ENCODE data around the gene MGAT4B. TPM values are rescaled to one million over a fixed set of nuclear protein-coding genes. Genes with fewer than 3 reads are reported as not detected.
A peak's percentile ranks its signal among the peaks of the same experiment; 100 is the strongest.

MGAT4B gene
- total RNA-seq, 1 experiment from 2014 or later, result 151 TPM

DNA sequence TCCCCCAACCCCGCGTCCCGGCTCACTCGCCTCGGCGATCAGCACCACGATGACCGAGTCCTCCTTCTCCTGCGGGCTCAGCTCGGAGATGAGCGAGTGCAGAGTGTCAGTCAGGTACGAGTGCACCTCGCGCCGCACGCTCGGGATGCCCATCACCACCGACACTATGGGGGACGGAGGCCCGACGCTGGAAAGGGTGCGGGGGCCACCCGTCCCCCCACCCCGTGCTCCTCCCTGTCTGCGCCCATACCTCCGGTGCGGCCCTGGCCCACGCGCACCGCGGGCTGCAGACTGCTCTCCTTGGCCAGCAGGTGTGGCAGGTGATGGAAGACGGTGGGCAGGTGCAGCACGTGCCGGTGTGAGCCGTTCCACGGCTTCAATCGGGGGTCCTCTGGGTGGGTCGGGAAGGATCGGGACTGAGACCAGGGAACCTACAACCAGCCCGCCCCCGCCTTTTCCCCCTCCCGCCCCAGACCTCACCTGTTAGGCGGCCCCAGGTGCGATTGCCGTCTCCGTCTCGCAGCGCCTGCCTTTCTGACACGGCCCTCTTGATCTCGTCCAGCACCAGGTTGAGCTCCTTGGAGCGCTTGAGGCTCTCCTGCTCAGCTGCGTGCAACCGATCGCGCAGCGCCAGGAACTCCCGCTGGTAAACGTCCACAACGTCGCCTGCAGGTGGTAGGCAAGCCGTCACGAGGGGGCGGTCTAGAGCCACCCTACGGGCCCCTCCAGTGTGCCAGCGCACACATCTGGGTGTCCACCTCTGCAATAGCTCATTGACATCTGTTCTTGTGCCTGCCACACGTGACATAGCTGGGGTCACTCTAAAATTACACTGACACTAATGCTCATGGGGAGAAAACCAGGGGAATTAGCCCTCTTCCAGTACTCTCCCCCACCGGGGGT is 5.1 kb downstream of the MGAT4B start:
- H3K27me3 Mint-ChIP-seq (ENCODE audit: low read depth), result peaks cover 6% of the 10 kb centered on the region
- DNase-seq (ENCODE audit: low spot score), result peak; percentile 88
- H3K4me1 Mint-ChIP-seq, result peaks cover 37% of the 10 kb centered on the region
- peaks cover 18% of the 10 kb centered on the region for H3K36me3 Mint-ChIP-seq
- H3K9me3 Mint-ChIP-seq, result no peaks in the 10 kb centered on the region
- CTCF ChIA-PET, result interaction anchor here (0.6 to 2.7 kb wide), 44 partner anchors 9 to 465 kb away, joined by 3 to 20 read pairs (median 4); partner anchors contain the start of genes LTC4S, MAML1, MRNIP and RNF130
- H3K27ac Mint-ChIP-seq, result peak overlapping the region; percentile 87
- POLR2A ChIA-PET, result interaction anchor here (0.5 to 1.3 kb wide), 4 partner anchors 15 to 192 kb away, joined by 3 to 9 read pairs (median 4); partner anchors contain the start of gene MAML1
- H3K4me3 Mint-ChIP-seq, result no peak overlapping the region
- ATAC-seq, result peak; percentile 50
- TF ChIP-seq ZNF263 (CRISPR knock-in tag; IDR thresholded peaks at IDR 0.05; ENCODE audit: low read depth) (no peak), NFYB (CRISPR knock-in tag; conservative IDR thresholded peaks at IDR 0.05; ENCODE audit: low read depth) (no peak), ZNF317 (CRISPR knock-in tag; IDR thresholded peaks at IDR 0.05; ENCODE audit: borderline replicate concordance, low read depth) (peak; percentile 91), CREM (CRISPR knock-in tag; IDR thresholded peaks at IDR 0.05) (no peak), TEAD1 (CRISPR knock-in tag; IDR thresholded peaks at IDR 0.05) (no peak), EMX1 (CRISPR knock-in tag; IDR thresholded peaks at IDR 0.05) (no peak), FOXJ3 (CRISPR knock-in tag; IDR thresholded peaks at IDR 0.05; ENCODE audit: borderline replicate concordance) (no peak), JUN (CRISPR knock-in tag; IDR thresholded peaks at IDR 0.05) (no peak)
- TF ChIP-seq, protein P1, sequence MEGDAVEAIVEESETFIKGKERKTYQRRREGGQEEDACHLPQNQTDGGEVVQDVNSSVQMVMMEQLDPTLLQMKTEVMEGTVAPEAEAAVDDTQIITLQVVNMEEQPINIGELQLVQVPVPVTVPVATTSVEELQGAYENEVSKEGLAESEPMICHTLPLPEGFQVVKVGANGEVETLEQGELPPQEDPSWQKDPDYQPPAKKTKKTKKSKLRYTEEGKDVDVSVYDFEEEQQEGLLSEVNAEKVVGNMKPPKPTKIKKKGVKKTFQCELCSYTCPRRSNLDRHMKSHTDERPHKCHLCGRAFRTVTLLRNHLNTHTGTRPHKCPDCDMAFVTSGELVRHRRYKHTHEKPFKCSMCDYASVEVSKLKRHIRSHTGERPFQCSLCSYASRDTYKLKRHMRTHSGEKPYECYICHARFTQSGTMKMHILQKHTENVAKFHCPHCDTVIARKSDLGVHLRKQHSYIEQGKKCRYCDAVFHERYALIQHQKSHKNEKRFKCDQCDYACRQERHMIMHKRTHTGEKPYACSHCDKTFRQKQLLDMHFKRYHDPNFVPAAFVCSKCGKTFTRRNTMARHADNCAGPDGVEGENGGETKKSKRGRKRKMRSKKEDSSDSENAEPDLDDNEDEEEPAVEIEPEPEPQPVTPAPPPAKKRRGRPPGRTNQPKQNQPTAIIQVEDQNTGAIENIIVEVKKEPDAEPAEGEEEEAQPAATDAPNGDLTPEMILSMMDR (IDR thresholded peaks at IDR 0.05), result peak; percentile 34; the same call in 1 of the 2 replicates
- TF ChIP-seq, protein P2, sequence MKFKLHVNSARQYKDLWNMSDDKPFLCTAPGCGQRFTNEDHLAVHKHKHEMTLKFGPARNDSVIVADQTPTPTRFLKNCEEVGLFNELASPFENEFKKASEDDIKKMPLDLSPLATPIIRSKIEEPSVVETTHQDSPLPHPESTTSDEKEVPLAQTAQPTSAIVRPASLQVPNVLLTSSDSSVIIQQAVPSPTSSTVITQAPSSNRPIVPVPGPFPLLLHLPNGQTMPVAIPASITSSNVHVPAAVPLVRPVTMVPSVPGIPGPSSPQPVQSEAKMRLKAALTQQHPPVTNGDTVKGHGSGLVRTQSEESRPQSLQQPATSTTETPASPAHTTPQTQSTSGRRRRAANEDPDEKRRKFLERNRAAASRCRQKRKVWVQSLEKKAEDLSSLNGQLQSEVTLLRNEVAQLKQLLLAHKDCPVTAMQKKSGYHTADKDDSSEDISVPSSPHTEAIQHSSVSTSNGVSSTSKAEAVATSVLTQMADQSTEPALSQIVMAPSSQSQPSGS (CRISPR knock-in tag; IDR thresholded peaks at IDR 0.05; ENCODE audit: borderline replicate concordance, low read depth), result no peak
- TF ChIP-seq, protein P3, sequence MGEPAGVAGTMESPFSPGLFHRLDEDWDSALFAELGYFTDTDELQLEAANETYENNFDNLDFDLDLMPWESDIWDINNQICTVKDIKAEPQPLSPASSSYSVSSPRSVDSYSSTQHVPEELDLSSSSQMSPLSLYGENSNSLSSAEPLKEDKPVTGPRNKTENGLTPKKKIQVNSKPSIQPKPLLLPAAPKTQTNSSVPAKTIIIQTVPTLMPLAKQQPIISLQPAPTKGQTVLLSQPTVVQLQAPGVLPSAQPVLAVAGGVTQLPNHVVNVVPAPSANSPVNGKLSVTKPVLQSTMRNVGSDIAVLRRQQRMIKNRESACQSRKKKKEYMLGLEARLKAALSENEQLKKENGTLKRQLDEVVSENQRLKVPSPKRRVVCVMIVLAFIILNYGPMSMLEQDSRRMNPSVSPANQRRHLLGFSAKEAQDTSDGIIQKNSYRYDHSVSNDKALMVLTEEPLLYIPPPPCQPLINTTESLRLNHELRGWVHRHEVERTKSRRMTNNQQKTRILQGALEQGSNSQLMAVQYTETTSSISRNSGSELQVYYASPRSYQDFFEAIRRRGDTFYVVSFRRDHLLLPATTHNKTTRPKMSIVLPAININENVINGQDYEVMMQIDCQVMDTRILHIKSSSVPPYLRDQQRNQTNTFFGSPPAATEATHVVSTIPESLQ (CRISPR knock-in tag; IDR thresholded peaks at IDR 0.05), result no peak
- TF ChIP-seq, protein P4, sequence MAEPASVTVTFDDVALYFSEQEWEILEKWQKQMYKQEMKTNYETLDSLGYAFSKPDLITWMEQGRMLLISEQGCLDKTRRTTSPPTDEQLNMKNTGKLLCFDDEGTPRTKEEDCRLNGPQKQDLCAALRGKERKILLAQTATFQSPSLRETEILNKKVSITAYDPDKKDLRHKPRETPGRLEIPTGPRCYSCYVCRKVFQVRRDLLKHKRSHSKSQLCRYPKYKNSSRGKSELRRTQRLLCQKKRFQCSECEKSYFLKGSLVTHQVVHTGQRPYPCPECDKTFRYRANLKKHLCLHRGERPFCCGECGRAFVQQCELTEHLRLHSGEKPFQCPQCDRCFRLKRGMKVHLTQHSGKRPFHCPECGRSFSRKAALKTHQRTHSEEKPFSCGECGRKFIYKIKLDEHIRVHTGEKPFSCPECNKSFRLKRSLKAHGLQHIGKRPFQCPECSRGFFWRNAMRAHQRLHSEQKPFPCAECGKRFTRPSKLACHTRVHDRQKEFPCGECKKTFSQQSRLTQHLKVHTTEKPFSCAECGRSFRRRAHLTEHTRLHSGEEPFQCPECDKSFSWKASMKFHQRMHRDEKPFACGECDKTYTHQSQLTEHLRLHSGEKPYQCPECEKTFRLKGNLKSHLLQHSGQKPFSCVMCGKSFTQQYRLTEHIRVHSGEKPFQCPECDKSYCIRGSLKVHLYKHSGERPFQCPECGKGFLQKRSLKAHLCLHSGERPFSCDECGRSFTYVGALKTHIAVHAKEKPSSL (CRISPR knock-in tag; conservative IDR thresholded peaks at IDR 0.05), result no peak
- TF ChIP-seq, protein P5, sequence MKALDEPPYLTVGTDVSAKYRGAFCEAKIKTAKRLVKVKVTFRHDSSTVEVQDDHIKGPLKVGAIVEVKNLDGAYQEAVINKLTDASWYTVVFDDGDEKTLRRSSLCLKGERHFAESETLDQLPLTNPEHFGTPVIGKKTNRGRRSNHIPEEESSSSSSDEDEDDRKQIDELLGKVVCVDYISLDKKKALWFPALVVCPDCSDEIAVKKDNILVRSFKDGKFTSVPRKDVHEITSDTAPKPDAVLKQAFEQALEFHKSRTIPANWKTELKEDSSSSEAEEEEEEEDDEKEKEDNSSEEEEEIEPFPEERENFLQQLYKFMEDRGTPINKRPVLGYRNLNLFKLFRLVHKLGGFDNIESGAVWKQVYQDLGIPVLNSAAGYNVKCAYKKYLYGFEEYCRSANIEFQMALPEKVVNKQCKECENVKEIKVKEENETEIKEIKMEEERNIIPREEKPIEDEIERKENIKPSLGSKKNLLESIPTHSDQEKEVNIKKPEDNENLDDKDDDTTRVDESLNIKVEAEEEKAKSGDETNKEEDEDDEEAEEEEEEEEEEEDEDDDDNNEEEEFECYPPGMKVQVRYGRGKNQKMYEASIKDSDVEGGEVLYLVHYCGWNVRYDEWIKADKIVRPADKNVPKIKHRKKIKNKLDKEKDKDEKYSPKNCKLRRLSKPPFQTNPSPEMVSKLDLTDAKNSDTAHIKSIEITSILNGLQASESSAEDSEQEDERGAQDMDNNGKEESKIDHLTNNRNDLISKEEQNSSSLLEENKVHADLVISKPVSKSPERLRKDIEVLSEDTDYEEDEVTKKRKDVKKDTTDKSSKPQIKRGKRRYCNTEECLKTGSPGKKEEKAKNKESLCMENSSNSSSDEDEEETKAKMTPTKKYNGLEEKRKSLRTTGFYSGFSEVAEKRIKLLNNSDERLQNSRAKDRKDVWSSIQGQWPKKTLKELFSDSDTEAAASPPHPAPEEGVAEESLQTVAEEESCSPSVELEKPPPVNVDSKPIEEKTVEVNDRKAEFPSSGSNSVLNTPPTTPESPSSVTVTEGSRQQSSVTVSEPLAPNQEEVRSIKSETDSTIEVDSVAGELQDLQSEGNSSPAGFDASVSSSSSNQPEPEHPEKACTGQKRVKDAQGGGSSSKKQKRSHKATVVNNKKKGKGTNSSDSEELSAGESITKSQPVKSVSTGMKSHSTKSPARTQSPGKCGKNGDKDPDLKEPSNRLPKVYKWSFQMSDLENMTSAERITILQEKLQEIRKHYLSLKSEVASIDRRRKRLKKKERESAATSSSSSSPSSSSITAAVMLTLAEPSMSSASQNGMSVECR (CRISPR knock-in tag; IDR thresholded peaks at IDR 0.05; ENCODE audit: borderline replicate concordance), result no peak
- TF ChIP-seq, protein P6, sequence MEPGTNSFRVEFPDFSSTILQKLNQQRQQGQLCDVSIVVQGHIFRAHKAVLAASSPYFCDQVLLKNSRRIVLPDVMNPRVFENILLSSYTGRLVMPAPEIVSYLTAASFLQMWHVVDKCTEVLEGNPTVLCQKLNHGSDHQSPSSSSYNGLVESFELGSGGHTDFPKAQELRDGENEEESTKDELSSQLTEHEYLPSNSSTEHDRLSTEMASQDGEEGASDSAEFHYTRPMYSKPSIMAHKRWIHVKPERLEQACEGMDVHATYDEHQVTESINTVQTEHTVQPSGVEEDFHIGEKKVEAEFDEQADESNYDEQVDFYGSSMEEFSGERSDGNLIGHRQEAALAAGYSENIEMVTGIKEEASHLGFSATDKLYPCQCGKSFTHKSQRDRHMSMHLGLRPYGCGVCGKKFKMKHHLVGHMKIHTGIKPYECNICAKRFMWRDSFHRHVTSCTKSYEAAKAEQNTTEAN (CRISPR knock-in tag; IDR thresholded peaks at IDR 0.05), result no peak
- TF ChIP-seq, protein P7, sequence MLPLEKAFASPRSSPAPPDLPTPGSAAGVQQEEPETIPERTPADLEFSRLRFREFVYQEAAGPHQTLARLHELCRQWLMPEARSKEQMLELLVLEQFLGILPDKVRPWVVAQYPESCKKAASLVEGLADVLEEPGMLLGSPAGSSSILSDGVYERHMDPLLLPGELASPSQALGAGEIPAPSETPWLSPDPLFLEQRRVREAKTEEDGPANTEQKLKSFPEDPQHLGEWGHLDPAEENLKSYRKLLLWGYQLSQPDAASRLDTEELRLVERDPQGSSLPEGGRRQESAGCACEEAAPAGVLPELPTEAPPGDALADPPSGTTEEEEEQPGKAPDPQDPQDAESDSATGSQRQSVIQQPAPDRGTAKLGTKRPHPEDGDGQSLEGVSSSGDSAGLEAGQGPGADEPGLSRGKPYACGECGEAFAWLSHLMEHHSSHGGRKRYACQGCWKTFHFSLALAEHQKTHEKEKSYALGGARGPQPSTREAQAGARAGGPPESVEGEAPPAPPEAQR (CRISPR knock-in tag; IDR thresholded peaks at IDR 0.05), result no peak
- TF ChIP-seq, protein P8, sequence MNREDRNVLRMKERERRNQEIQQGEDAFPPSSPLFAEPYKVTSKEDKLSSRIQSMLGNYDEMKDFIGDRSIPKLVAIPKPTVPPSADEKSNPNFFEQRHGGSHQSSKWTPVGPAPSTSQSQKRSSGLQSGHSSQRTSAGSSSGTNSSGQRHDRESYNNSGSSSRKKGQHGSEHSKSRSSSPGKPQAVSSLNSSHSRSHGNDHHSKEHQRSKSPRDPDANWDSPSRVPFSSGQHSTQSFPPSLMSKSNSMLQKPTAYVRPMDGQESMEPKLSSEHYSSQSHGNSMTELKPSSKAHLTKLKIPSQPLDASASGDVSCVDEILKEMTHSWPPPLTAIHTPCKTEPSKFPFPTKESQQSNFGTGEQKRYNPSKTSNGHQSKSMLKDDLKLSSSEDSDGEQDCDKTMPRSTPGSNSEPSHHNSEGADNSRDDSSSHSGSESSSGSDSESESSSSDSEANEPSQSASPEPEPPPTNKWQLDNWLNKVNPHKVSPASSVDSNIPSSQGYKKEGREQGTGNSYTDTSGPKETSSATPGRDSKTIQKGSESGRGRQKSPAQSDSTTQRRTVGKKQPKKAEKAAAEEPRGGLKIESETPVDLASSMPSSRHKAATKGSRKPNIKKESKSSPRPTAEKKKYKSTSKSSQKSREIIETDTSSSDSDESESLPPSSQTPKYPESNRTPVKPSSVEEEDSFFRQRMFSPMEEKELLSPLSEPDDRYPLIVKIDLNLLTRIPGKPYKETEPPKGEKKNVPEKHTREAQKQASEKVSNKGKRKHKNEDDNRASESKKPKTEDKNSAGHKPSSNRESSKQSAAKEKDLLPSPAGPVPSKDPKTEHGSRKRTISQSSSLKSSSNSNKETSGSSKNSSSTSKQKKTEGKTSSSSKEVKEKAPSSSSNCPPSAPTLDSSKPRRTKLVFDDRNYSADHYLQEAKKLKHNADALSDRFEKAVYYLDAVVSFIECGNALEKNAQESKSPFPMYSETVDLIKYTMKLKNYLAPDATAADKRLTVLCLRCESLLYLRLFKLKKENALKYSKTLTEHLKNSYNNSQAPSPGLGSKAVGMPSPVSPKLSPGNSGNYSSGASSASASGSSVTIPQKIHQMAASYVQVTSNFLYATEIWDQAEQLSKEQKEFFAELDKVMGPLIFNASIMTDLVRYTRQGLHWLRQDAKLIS (CRISPR knock-in tag; IDR thresholded peaks at IDR 0.05; ENCODE audit: borderline replicate concordance), result no peak

All from WTC11 (cell line).